Neural crest cell (in vitro differentiated cells): ENCODE data around the gene CLIC1. TPM values are rescaled to one million over a fixed set of nuclear protein-coding genes. Genes with fewer than 3 reads are reported as not detected.

ENCODE experiments used
- DNase-seq: peaks from one replicate; pipeline ENCODE4 v3.0.0; 2021; ENCODE audit warnings: low read depth, mixed read lengths, low spot score
- H3K27ac Mint-ChIP-seq: one replicate; pipeline ENCODE4 v1.8.0; 2021; ENCODE audit warnings: mild to moderate bottlenecking, mixed read lengths; ENCODE audit not compliant: unreplicated experiment
- H3K27me3 Mint-ChIP-seq: 2 replicates; pipeline ENCODE4 v1.8.0; 2021; ENCODE audit warnings: low read depth, mild to moderate bottlenecking, mixed read lengths
- H3K36me3 Mint-ChIP-seq: 2 replicates; pipeline ENCODE4 v1.8.0; 2021; ENCODE audit warnings: low read depth, mild to moderate bottlenecking, mixed read lengths
- H3K4me1 Mint-ChIP-seq: 2 replicates; pipeline ENCODE4 v1.8.0; 2021; ENCODE audit warnings: mixed read lengths
- H3K4me3 Mint-ChIP-seq: one replicate; pipeline ENCODE4 v1.8.0; 2021; ENCODE audit warnings: mild to moderate bottlenecking, mixed read lengths
- H3K9me3 Mint-ChIP-seq: 2 replicates; pipeline ENCODE4 v1.8.0; 2021; ENCODE audit warnings: mixed read lengths
- long read RNA-seq: library from polyadenylated mRNA; unstranded; transcript quantifications from one replicate; pipeline ENCODE4 v2.0.0, GENCODE V29; 2020
- total RNA-seq: library from RNA; stranded (reverse); gene quantifications from 2 replicates; pipeline ENCODE4 v1.2.1, GENCODE V29; 2021
- TF ChIP-seq, protein P1 (sequence below): fragments of 200-600 bp; sonication (generic); conservative IDR thresholded peaks from 2 replicates; pipeline ENCODE4 v1.5.0; 2021; ENCODE audit warnings: antibody characterized with exemption, mild to moderate bottlenecking

The CLIC1 gene
- 305 and 313 TPM in 2 replicates for total RNA-seq
- long read RNA-seq, transcript CLIC1-208 (6 exons, 1,254 nt): major isoform, 247 of 272 reads
- long read RNA-seq, transcript CLIC1-206 (7 exons, 1,127 nt): minor isoform, 5 of 272 reads
- long read RNA-seq, transcript CLIC1-210 (7 exons, 1,098 nt): minor isoform, 5 of 272 reads
- long read RNA-seq, partial matches to known transcripts: 7 of 272 reads
- long read RNA-seq, other reads (novel, unspliced or antisense): 7 of 272 reads

DNA sequence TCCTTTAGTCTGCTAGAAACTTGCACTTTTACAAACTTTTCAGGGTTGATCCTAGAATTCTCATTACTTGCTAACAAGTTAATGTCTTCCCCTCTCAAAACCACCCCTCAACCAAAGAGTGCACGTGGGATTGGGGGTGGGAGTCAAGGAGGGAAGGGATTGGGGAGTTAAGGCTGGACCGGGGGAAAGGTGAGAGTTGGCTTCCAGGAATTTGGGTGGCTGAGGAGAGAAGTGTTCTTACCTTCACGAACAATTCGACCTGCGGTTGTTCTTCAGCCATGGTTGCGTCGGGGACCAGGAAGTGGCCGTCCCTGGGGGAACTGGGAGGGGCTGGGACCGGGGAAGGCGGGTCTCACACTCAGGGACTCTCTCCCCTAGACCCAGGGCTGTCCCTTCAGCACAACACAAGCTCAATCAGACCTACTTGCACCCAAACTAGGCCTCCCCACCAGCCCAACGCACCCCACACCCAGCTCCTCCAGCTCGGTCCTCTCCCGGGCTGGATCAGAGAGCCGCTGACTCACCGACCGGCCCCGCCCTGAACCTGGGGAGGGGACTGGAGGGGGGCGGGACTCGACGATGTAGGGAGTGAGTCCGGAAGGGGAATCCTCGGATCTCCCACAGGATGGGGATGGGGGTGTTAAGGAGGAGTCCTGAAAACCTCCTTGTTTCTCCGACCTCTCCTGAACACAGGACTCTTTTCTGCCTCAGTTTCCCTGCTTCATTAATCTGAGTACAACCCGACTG lies at the start of gene CLIC1:
TSS of gene CLIC1 (minus strand) at position 510 of the 747 bp plus-strand sequence. CDS start at position 280, 230 bp downstream.
- H3K4me1 Mint-ChIP-seq: peaks cover 79% of the 10 kb centered on the region
- no peaks in the 10 kb centered on the region for H3K9me3 Mint-ChIP-seq
- H3K27me3 Mint-ChIP-seq: no peaks in the 10 kb centered on the region
- H3K36me3 Mint-ChIP-seq: peaks cover 13% of the 10 kb centered on the region
- peak within 1 kb of the TSS; percentile 93 for H3K4me3 Mint-ChIP-seq
- DNase-seq: peak; percentile 54
- peak within 1 kb of the TSS; percentile 100 for H3K27ac Mint-ChIP-seq
- TF ChIP-seq, protein P1, sequence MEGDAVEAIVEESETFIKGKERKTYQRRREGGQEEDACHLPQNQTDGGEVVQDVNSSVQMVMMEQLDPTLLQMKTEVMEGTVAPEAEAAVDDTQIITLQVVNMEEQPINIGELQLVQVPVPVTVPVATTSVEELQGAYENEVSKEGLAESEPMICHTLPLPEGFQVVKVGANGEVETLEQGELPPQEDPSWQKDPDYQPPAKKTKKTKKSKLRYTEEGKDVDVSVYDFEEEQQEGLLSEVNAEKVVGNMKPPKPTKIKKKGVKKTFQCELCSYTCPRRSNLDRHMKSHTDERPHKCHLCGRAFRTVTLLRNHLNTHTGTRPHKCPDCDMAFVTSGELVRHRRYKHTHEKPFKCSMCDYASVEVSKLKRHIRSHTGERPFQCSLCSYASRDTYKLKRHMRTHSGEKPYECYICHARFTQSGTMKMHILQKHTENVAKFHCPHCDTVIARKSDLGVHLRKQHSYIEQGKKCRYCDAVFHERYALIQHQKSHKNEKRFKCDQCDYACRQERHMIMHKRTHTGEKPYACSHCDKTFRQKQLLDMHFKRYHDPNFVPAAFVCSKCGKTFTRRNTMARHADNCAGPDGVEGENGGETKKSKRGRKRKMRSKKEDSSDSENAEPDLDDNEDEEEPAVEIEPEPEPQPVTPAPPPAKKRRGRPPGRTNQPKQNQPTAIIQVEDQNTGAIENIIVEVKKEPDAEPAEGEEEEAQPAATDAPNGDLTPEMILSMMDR: no peak

DNA sequence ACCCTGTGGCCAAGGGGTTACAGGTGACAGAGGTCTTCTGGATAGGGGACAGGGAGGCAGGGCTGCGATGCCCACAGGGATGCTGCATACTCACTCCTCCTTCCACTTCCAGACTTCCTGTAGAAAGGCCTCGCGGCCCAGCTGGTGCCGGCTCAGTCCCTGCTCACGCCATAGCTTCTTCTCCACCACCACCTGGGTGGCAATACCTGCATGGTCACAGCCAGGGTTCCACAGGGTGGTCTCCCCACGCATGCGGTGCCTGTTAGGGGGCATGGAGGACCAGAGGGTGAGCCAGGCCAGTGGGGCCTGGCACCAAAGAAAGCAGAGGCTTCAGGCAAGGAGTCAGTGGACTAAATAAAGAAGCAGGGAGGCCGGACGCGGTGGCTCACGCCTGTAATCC lies 49.1 kb upstream of the CLIC1 start:
- Mint-ChIP-seq H3K36me3 (peaks cover 15% of the 10 kb centered on the region), H3K27ac (no peak overlapping the region), H3K4me1 (no peaks in the 10 kb centered on the region), H3K4me3 (no peak overlapping the region), H3K27me3 (no peaks in the 10 kb centered on the region), H3K9me3 (no peaks in the 10 kb centered on the region)
- DNase-seq: no peak
- TF ChIP-seq, protein P1: no peak

DNA sequence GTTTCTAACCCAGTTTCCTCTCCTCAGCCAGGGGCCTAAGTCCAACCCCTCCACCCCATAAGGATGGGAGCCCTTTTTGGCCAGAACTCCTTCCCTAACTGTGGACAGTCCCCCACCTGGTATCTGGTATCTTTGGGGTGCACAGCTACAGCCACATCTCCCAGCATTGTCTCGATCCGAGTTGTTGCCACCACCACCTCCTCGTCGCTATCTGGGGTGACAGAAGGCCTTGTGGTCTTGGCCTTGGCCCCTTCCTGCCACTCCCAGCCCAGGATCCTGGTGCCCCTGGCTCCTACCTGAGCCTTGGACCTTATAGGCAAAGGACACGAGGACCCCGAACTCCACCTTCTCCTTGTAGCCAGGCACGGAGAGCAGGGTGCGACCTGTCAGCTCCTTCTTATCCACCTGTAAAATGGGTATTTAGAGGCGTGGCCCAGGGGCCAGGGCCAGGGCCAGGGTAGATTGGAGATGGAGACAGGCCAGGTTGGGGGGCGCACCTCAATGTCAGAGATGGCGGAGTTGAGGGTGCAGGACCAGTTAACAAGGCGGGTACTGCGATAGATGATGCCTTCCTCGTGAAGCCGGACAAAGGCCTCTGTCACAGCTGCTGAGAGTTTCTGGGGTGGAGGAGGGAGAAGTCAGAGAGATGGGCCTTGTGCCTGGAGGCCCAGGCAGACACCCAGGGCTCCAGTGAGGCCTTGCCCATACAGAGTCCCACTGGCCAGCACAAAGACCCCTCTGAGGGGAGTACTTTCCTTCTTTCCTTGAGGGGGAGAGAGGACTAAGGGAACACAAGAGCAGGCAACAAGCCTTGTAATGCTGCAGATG lies 48.0 kb upstream of the CLIC1 start:
- Mint-ChIP-seq H3K36me3 (peaks cover 12% of the 10 kb centered on the region), H3K27me3 (no peaks in the 10 kb centered on the region), H3K27ac (no peak overlapping the region), H3K4me1 (no peaks in the 10 kb centered on the region), H3K9me3 (no peaks in the 10 kb centered on the region), H3K4me3 (peak overlapping the region; percentile 12)
- TF ChIP-seq, protein P1: no peak
- DNase-seq: no peak

- Mint-ChIP-seq H3K4me1 (no peaks in the 10 kb centered on the region), H3K4me3 (no peak overlapping the region), H3K36me3 (peaks cover 8% of the 10 kb centered on the region), H3K27me3 (no peaks in the 10 kb centered on the region), H3K9me3 (no peaks in the 10 kb centered on the region), H3K27ac (no peak overlapping the region)
- DNase-seq: no peak
- TF ChIP-seq, protein P1: no peak
These were observed 46.0 kb upstream of the CLIC1 start for GRCh38 chr6:31782126-31782855.
